Epithelial cell of prostate (primary cell): ENCODE results near the gene COL5A2.

Source experiments
- DNase-seq: peaks from one replicate; pipeline ENCODE4 v3.0.0-alpha.2; 2011; ENCODE audit warnings: low read depth, low spot score
- H3K27ac ChIP-seq: fragments of 450-650 bp; 2 replicates; pipeline ENCODE4 v1.5.1; 2017; ENCODE audit warnings: mild to moderate bottlenecking

COL5A2 gene

GRCh38 chr2:189111063-189111715 is 68.4 kb downstream of the COL5A2 start:
- DNase-seq = no peak
- H3K27ac ChIP-seq = no peak overlapping the region

GRCh38 chr2:189109921-189110397 is 69.6 kb downstream of the COL5A2 start:
- no peak for DNase-seq
- no peak overlapping the region for H3K27ac ChIP-seq

- no peak for DNase-seq
- H3K27ac ChIP-seq = no peak overlapping the region
Observed at GRCh38 chr2:189104934-189105333, 74.6 kb downstream of the COL5A2 start.

- H3K27ac ChIP-seq = no peak overlapping the region
- DNase-seq = no peak
Observed at GRCh38 chr2:189102735-189103134, 76.8 kb downstream of the COL5A2 start.

- no peak overlapping the region for H3K27ac ChIP-seq
- no peak for DNase-seq
Observed at GRCh38 chr2:189097934-189098333, 81.6 kb downstream of the COL5A2 start.

GRCh38 chr2:189096769-189097447 is 82.7 kb downstream of the COL5A2 start:
- no peak overlapping the region for H3K27ac ChIP-seq
- no peak for DNase-seq

GRCh38 chr2:189095101-189095500 is 84.5 kb downstream of the COL5A2 start:
- H3K27ac ChIP-seq = no peak overlapping the region
- DNase-seq = no peak

GRCh38 chr2:189092936-189093335 is 86.6 kb downstream of the COL5A2 start:
- H3K27ac ChIP-seq = no peak overlapping the region
- no peak for DNase-seq

GRCh38 chr2:189091253-189091652 is 88.3 kb downstream of the COL5A2 start:
- DNase-seq = no peak
- H3K27ac ChIP-seq = no peak overlapping the region

- H3K27ac ChIP-seq = no peak overlapping the region
- no peak for DNase-seq
Observed at GRCh38 chr2:189088591-189089205, 90.9 kb downstream of the COL5A2 start.

- DNase-seq = no peak
- H3K27ac ChIP-seq = no peak overlapping the region
Observed at GRCh38 chr2:189086710-189087109, 92.9 kb downstream of the COL5A2 start.

- DNase-seq = no peak
- H3K27ac ChIP-seq = no peak overlapping the region
Observed at GRCh38 chr2:189086250-189086649, 93.3 kb downstream of the COL5A2 start.

- H3K27ac ChIP-seq = no peak overlapping the region
- DNase-seq = no peak
Observed at GRCh38 chr2:189083606-189084005, 96.0 kb downstream of the COL5A2 start.

- H3K27ac ChIP-seq = no peak overlapping the region
- no peak for DNase-seq
Observed at GRCh38 chr2:189083106-189083505, 96.5 kb downstream of the COL5A2 start.

GRCh38 chr2:189082376-189082975 is 97.1 kb downstream of the COL5A2 start:
- no peak for DNase-seq
- no peak overlapping the region for H3K27ac ChIP-seq

GRCh38 chr2:189076572-189076971 is 103.0 kb downstream of the COL5A2 start:
- DNase-seq = no peak
- no peak overlapping the region for H3K27ac ChIP-seq

- no peak overlapping the region for H3K27ac ChIP-seq
- no peak for DNase-seq
Observed at GRCh38 chr2:189076120-189076519, 103.4 kb downstream of the COL5A2 start.

- no peak for DNase-seq
- no peak overlapping the region for H3K27ac ChIP-seq
Observed at GRCh38 chr2:189074506-189074905, 105.1 kb downstream of the COL5A2 start.

GRCh38 chr2:189072036-189072435 is 107.5 kb downstream of the COL5A2 start:
- DNase-seq = no peak
- H3K27ac ChIP-seq = no peak overlapping the region

- DNase-seq = no peak
- H3K27ac ChIP-seq = no peak overlapping the region
Observed at GRCh38 chr2:189069855-189070619, 109.5 kb downstream of the COL5A2 start.
